Measurements from ENCODE around the gene SLC22A15. TPM values are rescaled to one million over a fixed set of nuclear protein-coding genes. Genes with fewer than 3 reads are reported as not detected.

Gene SLC22A15
- total and polyA plus RNA-seq, 4 donors = 5.3 to 16.4 (median 10.7) TPM

- H3K27ac ChIP-seq (ENCODE audit: low read depth in 1 of 2, low read length in 1 of 2) = no peak overlapping the region
- WGBS, 2 donors = 61 to 67% methylated on average over 3 of the region's 3 CpGs
- no peaks in the 10 kb centered on the region for H3K4me1 ChIP-seq (ENCODE audit: control insufficient read depth in 5 of 5, insufficient read depth in 5 of 5, low read length in 5 of 5)
- H3K4me3 ChIP-seq = no peak overlapping the region
- peaks cover 0 to 16% (median 10%) of the 10 kb centered on the region in 4 donors for H3K9me3 ChIP-seq (ENCODE audit: control insufficient read depth in 4 of 4, insufficient read depth in 3 of 4, low read length in 3 of 4)
- no peak for TF ChIP-seq CTCF (IDR thresholded peaks at IDR 0.05; ENCODE audit: control extremely low read depth, extremely low read depth)
- DNase-seq (no peak), ATAC-seq (ENCODE audit: insufficient read depth, low FRiP score) (no peak)
- H3K27me3 ChIP-seq (ENCODE audit: control insufficient read depth in 3 of 3, insufficient read depth in 3 of 3, low read length in 2 of 3) = no peaks in the 10 kb centered on the region
- H3K9ac ChIP-seq (ENCODE audit: insufficient read depth in 1 of 2, low read length in 2 of 2) = no peak overlapping the region
- no peaks in the 10 kb centered on the region for H3K36me3 ChIP-seq (ENCODE audit: control insufficient read depth in 4 of 4, insufficient read depth in 4 of 4, low read length in 4 of 4)
Observed at GRCh38 chr1:116092752-116093489, 116.6 kb downstream of the SLC22A15 start.

GRCh38 chr1:116095027-116095426 is 118.7 kb downstream of the SLC22A15 start:
- Histone ChIP-seq H3K9me3 (ENCODE audit: control insufficient read depth in 4 of 4, insufficient read depth in 3 of 4, low read length in 3 of 4) (peaks cover 0 to 16% (median 6%) of the 10 kb centered on the region in 4 donors), H3K9ac (ENCODE audit: insufficient read depth in 1 of 2, low read length in 2 of 2) (no peak overlapping the region), H3K27ac (ENCODE audit: low read depth in 1 of 2, low read length in 1 of 2) (no peak overlapping the region), H3K27me3 (ENCODE audit: control insufficient read depth in 3 of 3, insufficient read depth in 3 of 3, low read length in 2 of 3) (no peaks in the 10 kb centered on the region), H3K4me1 (ENCODE audit: control insufficient read depth in 5 of 5, insufficient read depth in 5 of 5, low read length in 5 of 5) (no peaks in the 10 kb centered on the region), H3K4me3 (no peak overlapping the region), H3K36me3 (ENCODE audit: control insufficient read depth in 4 of 4, insufficient read depth in 4 of 4, low read length in 4 of 4) (no peaks in the 10 kb centered on the region)
- ATAC-seq (ENCODE audit: insufficient read depth, low FRiP score) (no peak), DNase-seq (no peak)
- no peak for TF ChIP-seq CTCF (IDR thresholded peaks at IDR 0.05; ENCODE audit: control extremely low read depth, extremely low read depth)

- no peak for DNase-seq
- Histone ChIP-seq H3K36me3 (ENCODE audit: control insufficient read depth in 4 of 4, insufficient read depth in 4 of 4, low read length in 4 of 4) (no peaks in the 10 kb centered on the region), H3K4me1 (ENCODE audit: control insufficient read depth in 5 of 5, insufficient read depth in 5 of 5, low read length in 5 of 5) (no peaks in the 10 kb centered on the region), H3K27me3 (ENCODE audit: control insufficient read depth in 3 of 3, insufficient read depth in 3 of 3, low read length in 2 of 3) (no peaks in the 10 kb centered on the region), H3K9me3 (ENCODE audit: control insufficient read depth in 4 of 4, insufficient read depth in 3 of 4, low read length in 3 of 4) (peaks cover 0 to 16% (median 5%) of the 10 kb centered on the region in 4 donors), H3K4me3 (no peak overlapping the region), H3K9ac (ENCODE audit: insufficient read depth in 1 of 2, low read length in 2 of 2) (no peak overlapping the region), H3K27ac (ENCODE audit: low read depth in 1 of 2, low read length in 1 of 2) (no peak overlapping the region)
- ATAC-seq (ENCODE audit: insufficient read depth, low FRiP score) = no peak
- 85 to 97% methylated on average over 1 of the region's 1 CpG for WGBS, 2 donors
- no peak for TF ChIP-seq CTCF (IDR thresholded peaks at IDR 0.05; ENCODE audit: control extremely low read depth, extremely low read depth)
Observed at GRCh38 chr1:116096013-116096618, 119.8 kb downstream of the SLC22A15 start.
